Breast epithelium (tissue), 3 donors: ENCODE results near the gene ACMSD.

Source experiments
- CTCF ChIP-seq, 3 donors: fragments of 450-650 bp; IDR thresholded peaks; one replicate each; pipeline ENCODE4 v1.5.1; 2016 to 2017; ENCODE audit warnings: antibody characterized with exemption in 3 of 3, mild to moderate bottlenecking in 3 of 3, moderate library complexity in 3 of 3
- POLR2A ChIP-seq: fragments of 450-650 bp; IDR thresholded peaks from one replicate; pipeline ENCODE4 v1.6.1; 2016; ENCODE audit warnings: antibody characterized with exemption, mild to moderate bottlenecking, moderate library complexity
- POLR2AphosphoS5 ChIP-seq, 3 donors: sonication (generic); formaldehyde crosslinking; IDR thresholded peaks; one replicate each; pipeline ENCODE4 v1.6.1; 2017; ENCODE audit warnings: antibody characterized with exemption in 3 of 3

GRCh38 chr2:134919341-134920210, 81.2 kb downstream of the ACMSD start:
- TF ChIP-seq CTCF (IDR thresholded peaks at IDR 0.05) (no peak), POLR2A (no peak), POLR2AphosphoS5 (IDR thresholded peaks at IDR 0.05) (no peak)
